Type B pancreatic cell (in vitro differentiated cells): ENCODE data around the gene ASMTL. TPM values are rescaled to one million over a fixed set of nuclear protein-coding genes. Genes with fewer than 3 reads are reported as not detected.

Experiments used
- DNase-seq: peaks from one replicate; pipeline ENCODE4 v3.0.0; 2021; ENCODE audit warnings: mixed read lengths; ENCODE audit not compliant: unreplicated experiment; ENCODE audit errors: extremely low spot score
- H3K27ac Mint-ChIP-seq: 2 replicates; pipeline ENCODE4 v1.8.0; 2021; ENCODE audit warnings: mild to moderate bottlenecking, mixed read lengths
- H3K27me3 Mint-ChIP-seq: 2 replicates; pipeline ENCODE4 v1.8.0; 2021; ENCODE audit warnings: mixed read lengths
- H3K36me3 Mint-ChIP-seq: 2 replicates; pipeline ENCODE4 v1.8.0; 2021; ENCODE audit warnings: mixed read lengths
- H3K4me1 Mint-ChIP-seq: one replicate; pipeline ENCODE4 v1.8.0; 2021; ENCODE audit warnings: mixed read lengths; ENCODE audit not compliant: unreplicated experiment
- H3K4me3 Mint-ChIP-seq: 2 replicates; pipeline ENCODE4 v1.8.0; 2021; ENCODE audit warnings: mild to moderate bottlenecking, mixed read lengths
- H3K9me3 Mint-ChIP-seq: 2 replicates; pipeline ENCODE4 v1.8.0; 2021; ENCODE audit warnings: mixed read lengths
- total RNA-seq: library from RNA; stranded (reverse); gene quantifications from 2 replicates; pipeline ENCODE4 v1.2.1, GENCODE V29; 2021; ENCODE audit warnings: low replicate concordance
- TF ChIP-seq, protein P1 (sequence below): fragments of 200-600 bp; sonication (generic); conservative IDR thresholded peaks from 2 replicates; pipeline ENCODE4 v1.5.0; 2021; ENCODE audit warnings: antibody characterized with exemption, mild to moderate bottlenecking

ASMTL gene
- total RNA-seq, 1 donor from 2014 or later = 31.5 TPM

- TF ChIP-seq, protein P1, sequence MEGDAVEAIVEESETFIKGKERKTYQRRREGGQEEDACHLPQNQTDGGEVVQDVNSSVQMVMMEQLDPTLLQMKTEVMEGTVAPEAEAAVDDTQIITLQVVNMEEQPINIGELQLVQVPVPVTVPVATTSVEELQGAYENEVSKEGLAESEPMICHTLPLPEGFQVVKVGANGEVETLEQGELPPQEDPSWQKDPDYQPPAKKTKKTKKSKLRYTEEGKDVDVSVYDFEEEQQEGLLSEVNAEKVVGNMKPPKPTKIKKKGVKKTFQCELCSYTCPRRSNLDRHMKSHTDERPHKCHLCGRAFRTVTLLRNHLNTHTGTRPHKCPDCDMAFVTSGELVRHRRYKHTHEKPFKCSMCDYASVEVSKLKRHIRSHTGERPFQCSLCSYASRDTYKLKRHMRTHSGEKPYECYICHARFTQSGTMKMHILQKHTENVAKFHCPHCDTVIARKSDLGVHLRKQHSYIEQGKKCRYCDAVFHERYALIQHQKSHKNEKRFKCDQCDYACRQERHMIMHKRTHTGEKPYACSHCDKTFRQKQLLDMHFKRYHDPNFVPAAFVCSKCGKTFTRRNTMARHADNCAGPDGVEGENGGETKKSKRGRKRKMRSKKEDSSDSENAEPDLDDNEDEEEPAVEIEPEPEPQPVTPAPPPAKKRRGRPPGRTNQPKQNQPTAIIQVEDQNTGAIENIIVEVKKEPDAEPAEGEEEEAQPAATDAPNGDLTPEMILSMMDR = no peak
- Mint-ChIP-seq H3K27me3 (no peaks in the 10 kb centered on the region), H3K9me3 (peaks cover 23% of the 10 kb centered on the region), H3K4me3 (no peak overlapping the region), H3K27ac (no peak overlapping the region), H3K36me3 (peaks cover 56% of the 10 kb centered on the region), H3K4me1 (no peaks in the 10 kb centered on the region)
- peak; percentile 40 for DNase-seq
Observed at GRCh38 chrX:1444561-1445500, 7.9 kb downstream of the ASMTL start.

GRCh38 chrX:1443496-1444075 is 9.1 kb downstream of the ASMTL start:
- H3K27me3 Mint-ChIP-seq = no peaks in the 10 kb centered on the region
- H3K27ac Mint-ChIP-seq = no peak overlapping the region
- H3K36me3 Mint-ChIP-seq = peaks cover 47% of the 10 kb centered on the region
- peak; percentile 55 for DNase-seq
- TF ChIP-seq, protein P1 = no peak
- no peak overlapping the region for H3K4me3 Mint-ChIP-seq
- peaks cover 15% of the 10 kb centered on the region for H3K9me3 Mint-ChIP-seq
- H3K4me1 Mint-ChIP-seq = no peaks in the 10 kb centered on the region

DNA sequence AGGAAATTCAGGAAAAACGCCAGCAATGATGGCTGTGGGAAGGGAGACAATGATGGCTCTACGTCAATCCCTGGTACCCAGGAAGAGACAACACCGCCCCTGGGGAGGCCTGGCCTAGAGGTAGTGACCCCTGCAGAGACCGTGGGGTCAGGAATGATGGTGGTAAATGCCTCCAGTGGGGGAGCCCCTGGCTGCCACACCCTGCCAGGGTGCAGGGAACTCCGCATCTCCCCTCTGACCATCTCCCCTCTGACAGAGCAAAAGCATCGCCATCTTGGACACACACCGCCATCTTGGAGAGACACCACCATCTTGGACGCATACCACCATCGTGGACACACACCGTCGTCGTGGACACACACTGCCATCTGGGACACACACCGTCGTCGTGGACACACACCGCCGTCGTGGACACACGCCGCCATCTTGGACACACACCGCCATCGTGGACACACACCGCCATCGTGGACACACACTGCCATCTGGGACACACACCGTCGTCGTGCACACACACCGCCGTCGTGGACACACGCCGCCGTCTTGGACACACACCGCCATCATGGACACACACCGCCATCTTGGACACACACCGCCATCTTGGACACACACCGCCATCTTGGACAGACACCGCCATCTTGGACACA is 9.9 kb downstream of the ASMTL start:
- no peak overlapping the region for H3K27ac Mint-ChIP-seq
- TF ChIP-seq, protein P1 = no peak
- no peak overlapping the region for H3K4me3 Mint-ChIP-seq
- peaks cover 45% of the 10 kb centered on the region for H3K36me3 Mint-ChIP-seq
- peak; percentile 36 for DNase-seq
- peaks cover 10% of the 10 kb centered on the region for H3K9me3 Mint-ChIP-seq
- H3K4me1 Mint-ChIP-seq = no peaks in the 10 kb centered on the region
- H3K27me3 Mint-ChIP-seq = no peaks in the 10 kb centered on the region

GRCh38 chrX:1442016-1442665 is 10.6 kb downstream of the ASMTL start:
- DNase-seq = peak; percentile 61
- Mint-ChIP-seq H3K9me3 (peaks cover 10% of the 10 kb centered on the region), H3K36me3 (peaks cover 42% of the 10 kb centered on the region)

GRCh38 chrX:1440506-1440905 is 12.2 kb downstream of the ASMTL start:
- H3K4me3 Mint-ChIP-seq = no peak overlapping the region
- no peaks in the 10 kb centered on the region for H3K4me1 Mint-ChIP-seq
- peaks cover 10% of the 10 kb centered on the region for H3K9me3 Mint-ChIP-seq
- TF ChIP-seq, protein P1 = no peak
- H3K36me3 Mint-ChIP-seq = peaks cover 36% of the 10 kb centered on the region
- DNase-seq = peak; percentile 36
- H3K27ac Mint-ChIP-seq = no peak overlapping the region
- H3K27me3 Mint-ChIP-seq = no peaks in the 10 kb centered on the region

More at GRCh38 chrX:1442016-1442665, 10.6 kb downstream of the ASMTL start:
- TF ChIP-seq, protein P1 = no peak
- Mint-ChIP-seq H3K4me3 (no peak overlapping the region), H3K27ac (no peak overlapping the region), H3K4me1 (no peaks in the 10 kb centered on the region), H3K27me3 (no peaks in the 10 kb centered on the region)
